Progenitor cell of endocrine pancreas (in vitro differentiated cells): ENCODE data around the gene RAVER2. TPM values are rescaled to one million over a fixed set of nuclear protein-coding genes. Genes with fewer than 3 reads are reported as not detected.
"Not testable (repeated sequence)": the region's sequence is repeated elsewhere in the genome, so short reads cannot be mapped to it uniquely, and the experiment has no call there.

Experiments used
- DNase-seq: peaks from one replicate; pipeline ENCODE4 v3.0.0; 2021; ENCODE audit warnings: low spot score; ENCODE audit not compliant: unreplicated experiment
- H3K27ac Mint-ChIP-seq: 2 replicates; pipeline ENCODE4 v1.8.0; 2021; ENCODE audit warnings: mild to moderate bottlenecking, moderate library complexity, mixed read lengths
- H3K27me3 Mint-ChIP-seq: 2 replicates; pipeline ENCODE4 v1.8.0; 2021; ENCODE audit warnings: mixed read lengths
- H3K36me3 Mint-ChIP-seq: 2 replicates; pipeline ENCODE4 v1.8.0; 2022; ENCODE audit warnings: mixed read lengths; ENCODE audit not compliant: insufficient read depth
- H3K4me1 Mint-ChIP-seq: 2 replicates; pipeline ENCODE4 v1.8.0; 2021; ENCODE audit warnings: low read depth, mixed read lengths
- H3K4me3 Mint-ChIP-seq: 2 replicates; pipeline ENCODE4 v1.8.0; 2021; ENCODE audit warnings: low read depth, mild to moderate bottlenecking, moderate library complexity, mixed read lengths
- H3K9me3 Mint-ChIP-seq: 2 replicates; pipeline ENCODE4 v1.8.0; 2021; ENCODE audit warnings: low read depth, mixed read lengths
- CTCF ChIP-seq: fragments of 200-600 bp; sonication (generic); IDR thresholded peaks from one replicate; pipeline ENCODE4 v1.5.0; 2021; ENCODE audit warnings: antibody characterized with exemption, mild to moderate bottlenecking; ENCODE audit not compliant: unreplicated experiment
- total RNA-seq: library from RNA; stranded (reverse); gene quantifications from 2 replicates; pipeline ENCODE4 v1.2.1, GENCODE V29; 2021

RAVER2 gene
- total RNA-seq, 1 donor from 2014 or later, result 33.8 TPM

GRCh38 chr1:64811131-64811530, 66.3 kb downstream of the RAVER2 start:
- Mint-ChIP-seq H3K27ac (no peak overlapping the region), H3K27me3 (no peaks in the 10 kb centered on the region), H3K4me1 (no peaks in the 10 kb centered on the region), H3K4me3 (no peak overlapping the region), H3K36me3 (peaks cover 12% of the 10 kb centered on the region), H3K9me3 (peaks cover 1% of the 10 kb centered on the region)
- no peak for DNase-seq
- TF ChIP-seq CTCF, result no peak

GRCh38 chr1:64814427-64814826, 69.6 kb downstream of the RAVER2 start:
- Mint-ChIP-seq H3K9me3 (peaks cover 13% of the 10 kb centered on the region), H3K27ac (no peak overlapping the region), H3K36me3 (peaks cover 34% of the 10 kb centered on the region), H3K27me3 (no peaks in the 10 kb centered on the region), H3K4me3 (no peak overlapping the region), H3K4me1 (no peaks in the 10 kb centered on the region)
- DNase-seq, result no peak
- no peak for TF ChIP-seq CTCF

- H3K4me1 Mint-ChIP-seq, H3K27me3 Mint-ChIP-seq, H3K4me3 Mint-ChIP-seq, H3K27ac Mint-ChIP-seq, DNase-seq: not testable (repeated sequence)
- H3K36me3 Mint-ChIP-seq, result peaks cover 44% of the 10 kb centered on the region
- peaks cover 19% of the 10 kb centered on the region for H3K9me3 Mint-ChIP-seq
These were observed 72.5 kb downstream of the RAVER2 start for GRCh38 chr1:64817364-64817763.

GRCh38 chr1:64820572-64820971, 75.7 kb downstream of the RAVER2 start:
- DNase-seq, H3K4me1 Mint-ChIP-seq, H3K27me3 Mint-ChIP-seq, H3K4me3 Mint-ChIP-seq, H3K27ac Mint-ChIP-seq: not testable (repeated sequence)
- H3K36me3 Mint-ChIP-seq, result peaks cover 37% of the 10 kb centered on the region
- H3K9me3 Mint-ChIP-seq, result peaks cover 19% of the 10 kb centered on the region

GRCh38 chr1:64822621-64823020, 77.7 kb downstream of the RAVER2 start:
- Mint-ChIP-seq H3K4me1 (no peaks in the 10 kb centered on the region), H3K27ac (no peak overlapping the region), H3K36me3 (peaks cover 23% of the 10 kb centered on the region), H3K9me3 (peaks cover 8% of the 10 kb centered on the region), H3K27me3 (no peaks in the 10 kb centered on the region), H3K4me3 (no peak overlapping the region)
- no peak for TF ChIP-seq CTCF
- DNase-seq, result no peak

GRCh38 chr1:64823691-64824476, 79.0 kb downstream of the RAVER2 start:
- H3K4me1 Mint-ChIP-seq, result no peaks in the 10 kb centered on the region
- H3K36me3 Mint-ChIP-seq, result peaks cover 17% of the 10 kb centered on the region
- H3K27me3 Mint-ChIP-seq, result no peaks in the 10 kb centered on the region
- peak overlapping the region; percentile 27 for H3K27ac Mint-ChIP-seq
- peaks cover 8% of the 10 kb centered on the region for H3K9me3 Mint-ChIP-seq
- peak; percentile 43 for DNase-seq
- no peak overlapping the region for H3K4me3 Mint-ChIP-seq
- TF ChIP-seq CTCF, result peak; percentile 92
